ENCODE results near the gene CAMKK2.
"Not testable (repeated sequence)": the region's sequence is repeated elsewhere in the genome, so short reads cannot be mapped to it uniquely, and the experiment has no call there.

Gene CAMKK2

GRCh38 chr12:121301876-121302275, 5.4 kb upstream of the CAMKK2 start:
- TF ChIP-seq CTCF (IDR thresholded peaks at IDR 0.05; ENCODE audit: insufficient read depth, low read length, missing control alignments), result no peak
- ChIA-PET CTCF (interaction anchor here (0.7 kb wide), 1 partner anchor 33 kb away, joined by 3 read pairs; no protein-coding TSS in a partner anchor), POLR2A (no interaction called here)
- DNase-seq (ENCODE audit: low read depth, low spot score), result no peak
- H3K4me3 ChIP-seq (ENCODE audit: low read depth, low read length), result no peak overlapping the region

GRCh38 chr12:121300083-121300819, 3.7 kb upstream of the CAMKK2 start:
- no peak overlapping the region for H3K4me3 ChIP-seq (ENCODE audit: low read depth, low read length)
- POLR2A ChIA-PET, result no interaction called here
- CTCF ChIA-PET, result interaction anchor here (1.1 kb wide), 1 partner anchor 34 kb away, joined by 4 read pairs; no protein-coding TSS in a partner anchor
- TF ChIP-seq CTCF (IDR thresholded peaks at IDR 0.05; ENCODE audit: insufficient read depth, low read length, missing control alignments), result no peak
- DNase-seq (ENCODE audit: low read depth, low spot score), result no peak

GRCh38 chr12:121299662-121300061, 3.2 kb upstream of the CAMKK2 start:
- CTCF ChIA-PET, result interaction anchor here (1.1 kb wide), 1 partner anchor 35 kb away, joined by 4 read pairs; no protein-coding TSS in a partner anchor
- TF ChIP-seq CTCF (IDR thresholded peaks at IDR 0.05; ENCODE audit: insufficient read depth, low read length, missing control alignments), result no peak
- POLR2A ChIA-PET, result no interaction called here
- no peak overlapping the region for H3K4me3 ChIP-seq (ENCODE audit: low read depth, low read length)
- no peak for DNase-seq (ENCODE audit: low read depth, low spot score)

- DNase-seq (ENCODE audit: low read depth, low spot score); POLR2A ChIA-PET; H3K4me3 ChIP-seq (ENCODE audit: low read depth, low read length); CTCF ChIA-PET: not testable (repeated sequence)
Measured at GRCh38 chr12:121298411-121298810, 1.9 kb upstream of the CAMKK2 start.

GRCh38 chr12:121297435-121297991, 1.0 kb upstream of the CAMKK2 start:
- ChIA-PET POLR2A (interaction anchor here (0.6 to 1.7 kb wide), 3 partner anchors 10 to 25 kb away, joined by 3 to 7 read pairs (median 4); no protein-coding TSS in a partner anchor), CTCF (interaction anchor here (0.6 kb wide), 1 partner anchor 48 kb away, joined by 3 read pairs; no protein-coding TSS in a partner anchor)

More at GRCh38 chr12:121297435-121297991, 1.0 kb upstream of the CAMKK2 start:
- H3K4me3 ChIP-seq (ENCODE audit: low read depth, low read length), result peak overlapping the region; percentile 73
- DNase-seq (ENCODE audit: low read depth, low spot score), result no peak
- no peak for TF ChIP-seq CTCF (IDR thresholded peaks at IDR 0.05; ENCODE audit: insufficient read depth, low read length, missing control alignments)

All from AG04449 (cell line).